Skin epidermis (tissue), 12 donors: ENCODE results near the gene FAIM2.
"Not testable (repeated sequence)": the region's sequence is repeated elsewhere in the genome, so short reads cannot be mapped to it uniquely, and the experiment has no call there.

Experiments used
- H3K27ac ChIP-seq, 21 experiments: fragments of 200-600 bp; sonication (generic) in 11 of 21; one replicate each; pipeline ENCODE4 v1.5.0; 2020; ENCODE audit warnings: mild to moderate bottlenecking in 3 of 21, inconsistent platforms in 2 of 21, moderate library complexity in 2 of 21
- H3K4me3 ChIP-seq, 7 experiments: fragments of 200-600 bp; sonication (generic) in 2 of 7; one replicate each; pipeline ENCODE4 v1.5.0; 2020; ENCODE audit warnings: inconsistent platforms in 2 of 7, mild to moderate bottlenecking in 2 of 7, moderate library complexity in 1 of 7

FAIM2 gene

GRCh38 chr12:49885663-49886461, 17.8 kb downstream of the FAIM2 start:
- H3K27ac ChIP-seq = no peak overlapping the region
- no peak overlapping the region for H3K4me3 ChIP-seq

GRCh38 chr12:49885118-49885517, 18.6 kb downstream of the FAIM2 start:
- no peak overlapping the region for H3K27ac ChIP-seq
- no peak overlapping the region for H3K4me3 ChIP-seq

- no peak overlapping the region for H3K27ac ChIP-seq
- no peak overlapping the region for H3K4me3 ChIP-seq
These were observed 20.7 kb downstream of the FAIM2 start for GRCh38 chr12:49882851-49883464.

- H3K4me3 ChIP-seq = no peak overlapping the region
These were observed 21.4 kb downstream of the FAIM2 start for GRCh38 chr12:49882248-49882850.

GRCh38 chr12:49881415-49882247, 22.1 kb downstream of the FAIM2 start:
- Histone ChIP-seq H3K27ac (no peak overlapping the region), H3K4me3 (no peak overlapping the region)

More at GRCh38 chr12:49882248-49882850, 21.4 kb downstream of the FAIM2 start:
- H3K27ac ChIP-seq = no peak overlapping the region

GRCh38 chr12:49880756-49881414, 22.8 kb downstream of the FAIM2 start:
- no peak overlapping the region for H3K27ac ChIP-seq
- H3K4me3 ChIP-seq = no peak overlapping the region

- H3K27ac ChIP-seq, H3K4me3 ChIP-seq: not testable (repeated sequence)
These were observed 24.6 kb downstream of the FAIM2 start for GRCh38 chr12:49879065-49879464.

- no peak overlapping the region for H3K27ac ChIP-seq
- H3K4me3 ChIP-seq = no peak overlapping the region
These were observed 25.7 kb downstream of the FAIM2 start for GRCh38 chr12:49878021-49878420.

GRCh38 chr12:49877066-49877465, 26.6 kb downstream of the FAIM2 start:
- H3K27ac ChIP-seq = no peak overlapping the region
- no peak overlapping the region for H3K4me3 ChIP-seq

- H3K27ac ChIP-seq = no peak overlapping the region
- no peak overlapping the region for H3K4me3 ChIP-seq
These were observed 27.6 kb downstream of the FAIM2 start for GRCh38 chr12:49876070-49876469.

- no peak overlapping the region for H3K27ac ChIP-seq
- H3K4me3 ChIP-seq = no peak overlapping the region
These were observed 28.5 kb downstream of the FAIM2 start for GRCh38 chr12:49875115-49875720.

- H3K27ac ChIP-seq = no peak overlapping the region
- H3K4me3 ChIP-seq = no peak overlapping the region
These were observed 29.4 kb downstream of the FAIM2 start for GRCh38 chr12:49874142-49874897.

- H3K27ac ChIP-seq = no peak overlapping the region
- no peak overlapping the region for H3K4me3 ChIP-seq
These were observed 30.3 kb downstream of the FAIM2 start for GRCh38 chr12:49873361-49873934.

- H3K27ac ChIP-seq = no peak overlapping the region
- no peak overlapping the region for H3K4me3 ChIP-seq
These were observed 30.9 kb downstream of the FAIM2 start for GRCh38 chr12:49872781-49873181.

GRCh38 chr12:49872381-49872780, 31.3 kb downstream of the FAIM2 start:
- Histone ChIP-seq H3K27ac (no peak overlapping the region), H3K4me3 (no peak overlapping the region)

GRCh38 chr12:49871811-49872251, 31.9 kb downstream of the FAIM2 start:
- H3K27ac ChIP-seq, H3K4me3 ChIP-seq: not testable (repeated sequence)

- H3K4me3 ChIP-seq = no peak overlapping the region
- H3K27ac ChIP-seq = no peak overlapping the region
These were observed 32.5 kb downstream of the FAIM2 start for GRCh38 chr12:49871263-49871561.

- H3K27ac ChIP-seq = no peak overlapping the region
- no peak overlapping the region for H3K4me3 ChIP-seq
These were observed 33.0 kb downstream of the FAIM2 start for GRCh38 chr12:49870501-49871262.
